Glutamatergic neuron (in vitro differentiated cells): Measurements from ENCODE around the gene NOM1. TPM values are rescaled to one million over a fixed set of nuclear protein-coding genes. Genes with fewer than 3 reads are reported as not detected.

Experiments used
- DNase-seq: peaks from one replicate; pipeline ENCODE4 v3.0.0; 2022
- H3K27ac Mint-ChIP-seq: one replicate; pipeline ENCODE4 v1.8.0; 2020; ENCODE audit warnings: mild to moderate bottlenecking, mixed read lengths, inconsistent platforms; ENCODE audit not compliant: unreplicated experiment
- H3K27me3 Mint-ChIP-seq: one replicate; pipeline ENCODE4 v1.8.0; 2020; ENCODE audit warnings: mild to moderate bottlenecking, moderate library complexity, mixed read lengths, inconsistent platforms; ENCODE audit not compliant: unreplicated experiment
- H3K36me3 Mint-ChIP-seq: one replicate; pipeline ENCODE4 v1.8.0; 2020; ENCODE audit warnings: mild to moderate bottlenecking, mixed read lengths, inconsistent platforms; ENCODE audit not compliant: unreplicated experiment
- H3K4me1 Mint-ChIP-seq: one replicate; pipeline ENCODE4 v1.8.0; 2020; ENCODE audit warnings: mild to moderate bottlenecking, low read depth, mixed read lengths, inconsistent platforms; ENCODE audit not compliant: unreplicated experiment
- H3K4me3 Mint-ChIP-seq: one replicate; pipeline ENCODE4 v1.8.0; 2020; ENCODE audit warnings: mild to moderate bottlenecking, mixed read lengths, inconsistent platforms; ENCODE audit not compliant: unreplicated experiment
- H3K9me3 Mint-ChIP-seq: one replicate; pipeline ENCODE4 v1.8.0; 2020; ENCODE audit warnings: mild to moderate bottlenecking, moderate library complexity, mixed read lengths, inconsistent platforms; ENCODE audit not compliant: unreplicated experiment
- total RNA-seq: library from RNA; stranded (reverse); fragmentation: NEBNext Ultra II Directional; extraction: Animal tissue kit (Norgen Biotek cat#: 25700); gene quantifications from one replicate; pipeline ENCODE4 v1.2.1, GENCODE V29; 2021; ENCODE audit not compliant: unreplicated experiment
- TF ChIP-seq, protein P1 (sequence below): fragments of 200-600 bp; sonication (generic); IDR thresholded peaks from one replicate; pipeline ENCODE4 v1.5.0; 2021; ENCODE audit not compliant: partially characterized antibody, unreplicated experiment

The NOM1 gene
- total RNA-seq, 1 donor from 2014 or later = 18.0 TPM

DNA sequence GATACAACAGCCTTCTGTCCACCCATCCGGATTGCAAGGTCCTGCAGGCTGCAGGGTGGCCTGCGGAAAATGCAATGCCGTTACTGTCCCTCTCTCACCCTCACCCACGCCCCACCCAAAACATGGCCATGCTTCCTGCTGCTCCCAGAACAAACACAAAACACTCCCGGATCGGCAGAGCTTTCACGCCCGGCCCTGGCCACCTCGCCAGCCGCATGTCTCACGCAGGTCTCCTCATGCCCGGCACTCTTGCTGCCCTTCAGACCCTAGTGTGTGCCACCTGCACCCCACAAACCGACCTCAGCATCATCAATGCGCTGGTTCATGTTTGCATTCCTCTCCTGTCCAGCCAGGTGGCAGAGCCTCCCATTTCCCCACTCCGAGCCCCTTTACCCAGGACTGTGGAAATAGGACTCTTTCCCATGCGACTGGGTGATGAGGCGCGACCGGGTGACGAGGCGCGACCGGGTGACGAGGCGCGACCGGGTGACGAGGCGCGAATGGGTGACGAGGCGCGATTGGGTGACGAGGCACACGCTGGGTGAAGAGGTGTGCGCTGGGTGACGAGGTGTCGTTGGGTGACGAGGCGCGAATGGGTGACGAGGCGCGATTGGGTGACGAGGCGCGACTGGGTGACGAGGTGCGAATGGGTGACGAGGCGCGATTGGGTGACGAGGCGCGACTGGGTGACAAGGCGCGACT, 8.9 kb upstream of the NOM1 start:
- Mint-ChIP-seq H3K27ac (no peak overlapping the region), H3K4me1 (peaks cover 11% of the 10 kb centered on the region), H3K9me3 (peaks cover 2% of the 10 kb centered on the region), H3K4me3 (no peak overlapping the region), H3K36me3 (peaks cover 13% of the 10 kb centered on the region), H3K27me3 (peaks cover 10% of the 10 kb centered on the region)
- DNase-seq = no peak
- TF ChIP-seq, protein P1, sequence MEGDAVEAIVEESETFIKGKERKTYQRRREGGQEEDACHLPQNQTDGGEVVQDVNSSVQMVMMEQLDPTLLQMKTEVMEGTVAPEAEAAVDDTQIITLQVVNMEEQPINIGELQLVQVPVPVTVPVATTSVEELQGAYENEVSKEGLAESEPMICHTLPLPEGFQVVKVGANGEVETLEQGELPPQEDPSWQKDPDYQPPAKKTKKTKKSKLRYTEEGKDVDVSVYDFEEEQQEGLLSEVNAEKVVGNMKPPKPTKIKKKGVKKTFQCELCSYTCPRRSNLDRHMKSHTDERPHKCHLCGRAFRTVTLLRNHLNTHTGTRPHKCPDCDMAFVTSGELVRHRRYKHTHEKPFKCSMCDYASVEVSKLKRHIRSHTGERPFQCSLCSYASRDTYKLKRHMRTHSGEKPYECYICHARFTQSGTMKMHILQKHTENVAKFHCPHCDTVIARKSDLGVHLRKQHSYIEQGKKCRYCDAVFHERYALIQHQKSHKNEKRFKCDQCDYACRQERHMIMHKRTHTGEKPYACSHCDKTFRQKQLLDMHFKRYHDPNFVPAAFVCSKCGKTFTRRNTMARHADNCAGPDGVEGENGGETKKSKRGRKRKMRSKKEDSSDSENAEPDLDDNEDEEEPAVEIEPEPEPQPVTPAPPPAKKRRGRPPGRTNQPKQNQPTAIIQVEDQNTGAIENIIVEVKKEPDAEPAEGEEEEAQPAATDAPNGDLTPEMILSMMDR = no peak

DNA sequence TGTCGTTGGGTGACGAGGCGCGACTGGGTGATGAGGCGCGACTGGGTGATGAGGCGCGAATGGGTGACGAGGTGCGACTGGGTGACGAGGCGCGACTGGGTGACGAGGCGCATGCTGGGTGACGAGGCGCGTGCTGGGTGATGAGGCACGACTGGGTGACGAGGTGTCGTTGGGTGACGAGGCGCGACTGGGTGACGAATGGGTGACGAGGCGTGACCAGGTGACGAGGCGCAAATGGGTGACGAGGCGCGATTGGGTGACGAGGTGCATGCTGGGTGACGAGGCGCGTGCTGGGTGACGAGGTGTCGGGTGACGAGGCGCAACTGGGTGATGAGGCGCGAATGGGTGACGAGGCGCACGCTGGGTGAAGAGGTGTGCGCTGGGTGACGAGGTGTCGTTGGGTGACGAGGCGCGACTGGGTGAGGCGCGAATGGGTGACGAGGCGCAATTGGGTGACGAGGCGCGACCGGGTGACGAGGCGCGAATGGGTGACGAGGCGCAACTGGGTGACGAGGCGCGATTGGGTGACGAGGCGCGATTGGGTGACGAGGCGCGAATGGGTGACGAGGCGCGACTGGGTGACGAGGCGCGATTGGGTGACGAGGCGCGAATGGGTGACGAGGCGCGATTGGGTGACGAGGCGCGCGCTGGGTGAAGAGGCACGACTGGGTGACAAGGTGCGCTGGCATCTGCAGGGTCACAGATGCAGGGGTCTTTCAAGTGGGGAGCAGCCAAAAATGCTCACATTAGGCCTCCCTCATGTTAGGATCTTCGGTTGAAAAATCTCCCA, 7.9 kb upstream of the NOM1 start:
- H3K4me3 Mint-ChIP-seq = no peak overlapping the region

DNA sequence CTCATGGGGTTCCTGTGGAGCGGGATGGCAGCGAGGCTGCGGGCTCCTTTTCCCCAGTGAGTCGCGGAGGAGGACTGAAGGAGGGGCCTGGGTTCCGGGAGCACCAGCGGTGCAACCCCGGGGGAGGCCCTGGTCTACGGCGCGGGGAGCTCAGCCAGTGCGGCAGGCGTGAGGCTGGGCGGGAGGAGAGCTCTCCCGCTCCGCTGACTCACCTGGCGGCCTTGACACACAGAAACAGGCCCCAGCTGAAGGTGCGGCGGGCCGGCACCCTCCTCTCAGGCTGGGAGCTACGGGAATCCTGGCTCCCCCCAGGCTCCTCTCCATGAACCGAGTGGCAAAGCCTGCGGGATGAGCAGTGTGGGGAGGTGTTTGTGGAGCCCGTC, 6.8 kb upstream of the NOM1 start:
- Mint-ChIP-seq H3K4me1 (peaks cover 11% of the 10 kb centered on the region), H3K27ac (no peak overlapping the region), H3K36me3 (peaks cover 13% of the 10 kb centered on the region), H3K4me3 (no peak overlapping the region), H3K27me3 (peaks cover 10% of the 10 kb centered on the region), H3K9me3 (peaks cover 4% of the 10 kb centered on the region)
- no peak for DNase-seq
- TF ChIP-seq, protein P1 = no peak

More for the DNA sequence above, 7.9 kb upstream of the NOM1 start:
- peaks cover 11% of the 10 kb centered on the region for H3K4me1 Mint-ChIP-seq
- peaks cover 10% of the 10 kb centered on the region for H3K27me3 Mint-ChIP-seq
- TF ChIP-seq, protein P1 = no peak
- no peak for DNase-seq
- peaks cover 13% of the 10 kb centered on the region for H3K36me3 Mint-ChIP-seq
- peaks cover 2% of the 10 kb centered on the region for H3K9me3 Mint-ChIP-seq
- H3K27ac Mint-ChIP-seq = no peak overlapping the region

DNA sequence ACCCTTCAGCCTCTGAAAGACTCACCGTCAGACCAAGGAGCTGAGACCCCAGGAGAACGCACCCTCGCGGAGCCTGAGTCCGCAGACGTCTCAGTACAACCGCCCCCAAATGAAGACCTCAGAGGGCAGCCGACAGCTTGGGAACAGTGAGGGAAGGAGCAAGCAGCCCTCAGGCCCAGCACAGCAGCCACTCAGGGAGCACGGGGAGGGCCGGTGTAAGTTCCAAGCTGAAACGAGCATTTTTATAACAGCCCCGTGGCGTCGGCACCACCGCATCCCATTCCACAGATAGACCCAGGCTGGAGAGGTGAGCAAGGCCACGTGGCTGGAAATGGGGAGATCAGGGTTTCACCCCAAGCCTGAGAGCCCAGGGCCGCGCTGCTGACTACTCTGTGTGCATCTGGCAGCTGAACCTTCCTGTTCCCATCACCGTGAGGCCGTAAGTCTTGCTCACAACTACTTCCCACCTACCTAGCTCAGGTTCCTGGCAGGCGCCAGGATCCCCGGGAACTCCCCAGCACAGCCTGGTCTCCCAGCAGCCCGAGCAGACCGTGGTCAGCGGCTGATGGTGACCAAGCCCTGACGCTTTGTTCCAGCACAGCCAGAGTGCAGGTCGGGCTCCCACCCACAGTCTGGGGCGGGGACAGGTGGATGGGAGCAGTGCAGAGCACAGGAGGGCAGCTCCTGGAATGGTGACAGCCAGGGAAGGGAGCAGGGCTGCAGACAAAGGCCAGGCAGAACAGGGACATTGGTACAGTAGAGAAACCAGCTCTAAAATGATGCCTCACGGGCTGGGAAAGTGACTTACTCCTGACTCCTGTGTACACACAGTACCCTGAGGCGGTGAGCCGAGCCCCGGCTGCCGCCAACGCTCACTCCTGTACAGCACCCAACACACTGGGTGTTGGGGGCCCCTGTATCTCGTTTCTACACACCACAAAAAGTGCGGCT, 6.1 kb upstream of the NOM1 start:
- Mint-ChIP-seq H3K4me3 (no peak overlapping the region), H3K27me3 (peaks cover 7% of the 10 kb centered on the region), H3K27ac (no peak overlapping the region), H3K36me3 (peaks cover 13% of the 10 kb centered on the region), H3K4me1 (peaks cover 11% of the 10 kb centered on the region), H3K9me3 (peaks cover 4% of the 10 kb centered on the region)
- TF ChIP-seq, protein P1 = no peak
- DNase-seq = no peak
